ENCODE data around the gene KIFAP3.

Gene KIFAP3

GRCh38 chr1:169886931-169887330 is 187.6 kb downstream of the KIFAP3 start:
- Histone ChIP-seq H3K4me3 (ENCODE audit: insufficient read length, low read depth) (no peak overlapping the region), H3K27me3 (ENCODE audit: insufficient read depth, insufficient read length) (no peaks in the 10 kb centered on the region), H3K36me3 (ENCODE audit: insufficient read depth, insufficient read length, low read length) (peaks cover 47% of the 10 kb centered on the region), H3K9ac (ENCODE audit: insufficient read length, low read depth) (no peak overlapping the region), H3K4me1 (ENCODE audit: insufficient read depth, insufficient read length) (no peaks in the 10 kb centered on the region), H3K9me3 (ENCODE audit: insufficient read depth, low read length) (peaks cover 4% of the 10 kb centered on the region; the same call in 1 of the 2 replicates)
- no peak for TF ChIP-seq YY1 (IDR thresholded peaks at IDR 0.05; ENCODE audit: insufficient read depth, insufficient read length)
- TF ChIP-seq SUZ12 (IDR thresholded peaks at IDR 0.05; ENCODE audit: extremely low read depth, insufficient read depth, insufficient read length): no peak
- TF ChIP-seq ZNF274 (IDR thresholded peaks at IDR 0.05; ENCODE audit: low read depth, low read length): no peak
- no peak for DNase-seq (ENCODE audit: low read depth, low spot score)

- Histone ChIP-seq H3K36me3 (ENCODE audit: insufficient read depth, insufficient read length, low read length) (peaks cover 52% of the 10 kb centered on the region), H3K9ac (ENCODE audit: insufficient read length, low read depth) (no peak overlapping the region), H3K4me3 (ENCODE audit: insufficient read length, low read depth) (no peak overlapping the region), H3K9me3 (ENCODE audit: insufficient read depth, low read length) (peaks cover 9% of the 10 kb centered on the region; the same call in 1 of the 2 replicates), H3K27me3 (ENCODE audit: insufficient read depth, insufficient read length) (no peaks in the 10 kb centered on the region), H3K4me1 (ENCODE audit: insufficient read depth, insufficient read length) (no peaks in the 10 kb centered on the region)
- no peak for TF ChIP-seq SUZ12 (IDR thresholded peaks at IDR 0.05; ENCODE audit: extremely low read depth, insufficient read depth, insufficient read length)
- no peak for TF ChIP-seq YY1 (IDR thresholded peaks at IDR 0.05; ENCODE audit: insufficient read depth, insufficient read length)
- no peak for TF ChIP-seq ZNF274 (IDR thresholded peaks at IDR 0.05; ENCODE audit: low read depth, low read length)
- no peak for DNase-seq (ENCODE audit: low read depth, low spot score)
Measured at GRCh38 chr1:169886422-169886821, 188.1 kb downstream of the KIFAP3 start.

GRCh38 chr1:169885207-169885606 is 189.3 kb downstream of the KIFAP3 start:
- TF ChIP-seq ZNF274 (IDR thresholded peaks at IDR 0.05; ENCODE audit: low read depth, low read length) (no peak), YY1 (IDR thresholded peaks at IDR 0.05; ENCODE audit: insufficient read depth, insufficient read length) (no peak), SUZ12 (IDR thresholded peaks at IDR 0.05; ENCODE audit: extremely low read depth, insufficient read depth, insufficient read length) (no peak)
- Histone ChIP-seq H3K4me1 (ENCODE audit: insufficient read depth, insufficient read length) (no peaks in the 10 kb centered on the region), H3K27me3 (ENCODE audit: insufficient read depth, insufficient read length) (no peaks in the 10 kb centered on the region), H3K9me3 (ENCODE audit: insufficient read depth, low read length) (peaks cover 9% of the 10 kb centered on the region; the same call in 1 of the 2 replicates), H3K9ac (ENCODE audit: insufficient read length, low read depth) (no peak overlapping the region), H3K36me3 (ENCODE audit: insufficient read depth, insufficient read length, low read length) (peaks cover 52% of the 10 kb centered on the region), H3K4me3 (ENCODE audit: insufficient read length, low read depth) (no peak overlapping the region)
- no peak for DNase-seq (ENCODE audit: low read depth, low spot score)

GRCh38 chr1:169884634-169885033 is 189.9 kb downstream of the KIFAP3 start:
- DNase-seq (ENCODE audit: low read depth, low spot score): no peak
- no peak for TF ChIP-seq SUZ12 (IDR thresholded peaks at IDR 0.05; ENCODE audit: extremely low read depth, insufficient read depth, insufficient read length)
- TF ChIP-seq YY1 (IDR thresholded peaks at IDR 0.05; ENCODE audit: insufficient read depth, insufficient read length): no peak
- TF ChIP-seq ZNF274 (IDR thresholded peaks at IDR 0.05; ENCODE audit: low read depth, low read length): no peak
- Histone ChIP-seq H3K36me3 (ENCODE audit: insufficient read depth, insufficient read length, low read length) (peaks cover 54% of the 10 kb centered on the region), H3K4me1 (ENCODE audit: insufficient read depth, insufficient read length) (no peaks in the 10 kb centered on the region), H3K9ac (ENCODE audit: insufficient read length, low read depth) (no peak overlapping the region), H3K4me3 (ENCODE audit: insufficient read length, low read depth) (no peak overlapping the region), H3K9me3 (ENCODE audit: insufficient read depth, low read length) (peaks cover 9% of the 10 kb centered on the region; the same call in 1 of the 2 replicates), H3K27me3 (ENCODE audit: insufficient read depth, insufficient read length) (no peaks in the 10 kb centered on the region)

- peaks cover 54% of the 10 kb centered on the region for H3K36me3 ChIP-seq (ENCODE audit: insufficient read depth, insufficient read length, low read length)
- TF ChIP-seq YY1 (IDR thresholded peaks at IDR 0.05; ENCODE audit: insufficient read depth, insufficient read length) (no peak), ZNF274 (IDR thresholded peaks at IDR 0.05; ENCODE audit: low read depth, low read length) (no peak), SUZ12 (IDR thresholded peaks at IDR 0.05; ENCODE audit: extremely low read depth, insufficient read depth, insufficient read length) (no peak)
- H3K27me3 ChIP-seq (ENCODE audit: insufficient read depth, insufficient read length): no peaks in the 10 kb centered on the region
- no peak overlapping the region for H3K4me3 ChIP-seq (ENCODE audit: insufficient read length, low read depth)
- H3K9me3 ChIP-seq (ENCODE audit: insufficient read depth, low read length): peaks cover 9% of the 10 kb centered on the region; the same call in 1 of the 2 replicates
- H3K9ac ChIP-seq (ENCODE audit: insufficient read length, low read depth): no peak overlapping the region
- no peaks in the 10 kb centered on the region for H3K4me1 ChIP-seq (ENCODE audit: insufficient read depth, insufficient read length)
- no peak for DNase-seq (ENCODE audit: low read depth, low spot score)
Measured at GRCh38 chr1:169882039-169882511, 192.4 kb downstream of the KIFAP3 start.

- Histone ChIP-seq H3K9ac (ENCODE audit: insufficient read length, low read depth) (no peak overlapping the region), H3K36me3 (ENCODE audit: insufficient read depth, insufficient read length, low read length) (peaks cover 62% of the 10 kb centered on the region)
- no peak for DNase-seq (ENCODE audit: low read depth, low spot score)
Measured at GRCh38 chr1:169879034-169879840, 195.3 kb downstream of the KIFAP3 start.

GRCh38 chr1:169878498-169878897 is 196.0 kb downstream of the KIFAP3 start:
- TF ChIP-seq ZNF274 (IDR thresholded peaks at IDR 0.05; ENCODE audit: low read depth, low read length) (no peak), YY1 (IDR thresholded peaks at IDR 0.05; ENCODE audit: insufficient read depth, insufficient read length) (no peak), SUZ12 (IDR thresholded peaks at IDR 0.05; ENCODE audit: extremely low read depth, insufficient read depth, insufficient read length) (no peak)
- Histone ChIP-seq H3K4me1 (ENCODE audit: insufficient read depth, insufficient read length) (no peaks in the 10 kb centered on the region), H3K27me3 (ENCODE audit: insufficient read depth, insufficient read length) (no peaks in the 10 kb centered on the region), H3K36me3 (ENCODE audit: insufficient read depth, insufficient read length, low read length) (peaks cover 69% of the 10 kb centered on the region), H3K9ac (ENCODE audit: insufficient read length, low read depth) (no peak overlapping the region), H3K4me3 (ENCODE audit: insufficient read length, low read depth) (no peak overlapping the region), H3K9me3 (ENCODE audit: insufficient read depth, low read length) (peaks cover 18% of the 10 kb centered on the region; the same call in 1 of the 2 replicates)
- DNase-seq (ENCODE audit: low read depth, low spot score): no peak

More at GRCh38 chr1:169879034-169879840, 195.3 kb downstream of the KIFAP3 start:
- no peak for TF ChIP-seq ZNF274 (IDR thresholded peaks at IDR 0.05; ENCODE audit: low read depth, low read length)
- TF ChIP-seq SUZ12 (IDR thresholded peaks at IDR 0.05; ENCODE audit: extremely low read depth, insufficient read depth, insufficient read length): no peak
- no peak for TF ChIP-seq YY1 (IDR thresholded peaks at IDR 0.05; ENCODE audit: insufficient read depth, insufficient read length)
- no peak overlapping the region for H3K4me3 ChIP-seq (ENCODE audit: insufficient read length, low read depth)
- H3K27me3 ChIP-seq (ENCODE audit: insufficient read depth, insufficient read length): no peaks in the 10 kb centered on the region
- H3K9me3 ChIP-seq (ENCODE audit: insufficient read depth, low read length): peaks cover 11% of the 10 kb centered on the region; the same call in 1 of the 2 replicates
- no peaks in the 10 kb centered on the region for H3K4me1 ChIP-seq (ENCODE audit: insufficient read depth, insufficient read length)

Data from NT2/D1 (cell line).